Memory B cell (primary cell): ENCODE measurements around the gene CACNA1H.
"Not testable (repeated sequence)": the region's sequence is repeated elsewhere in the genome, so short reads cannot be mapped to it uniquely, and the experiment has no call there.

Source experiments
- ATAC-seq: fragments of 150-1000 bp; cut with Tn5 transposase; 2 replicates; pipeline ENCODE4 v1.10.0; 2021; ENCODE audit warnings: low read depth, mild to moderate bottlenecking, moderate library complexity
- DNase-seq, 2 donors: peaks; one replicate each; pipeline ENCODE4 v3.0.0; 2022; ENCODE audit warnings: low spot score in 2 of 2
- H3K27ac Mint-ChIP-seq: one replicate; pipeline ENCODE4 v1.8.0; 2022; ENCODE audit warnings: mild to moderate bottlenecking, moderate library complexity, mixed read lengths
- H3K27me3 Mint-ChIP-seq: one replicate; pipeline ENCODE4 v1.8.0; 2022; ENCODE audit warnings: mixed read lengths
- H3K36me3 Mint-ChIP-seq: one replicate; pipeline ENCODE4 v1.8.0; 2022; ENCODE audit warnings: mild to moderate bottlenecking, mixed read lengths
- H3K4me1 Mint-ChIP-seq: one replicate; pipeline ENCODE4 v1.8.0; 2022; ENCODE audit warnings: mixed read lengths
- H3K4me3 Mint-ChIP-seq: one replicate; pipeline ENCODE4 v1.8.0; 2022; ENCODE audit warnings: mild to moderate bottlenecking, moderate library complexity, mixed read lengths
- H3K9me3 Mint-ChIP-seq: one replicate; pipeline ENCODE4 v1.8.0; 2022; ENCODE audit warnings: mixed read lengths

CACNA1H gene

DNA sequence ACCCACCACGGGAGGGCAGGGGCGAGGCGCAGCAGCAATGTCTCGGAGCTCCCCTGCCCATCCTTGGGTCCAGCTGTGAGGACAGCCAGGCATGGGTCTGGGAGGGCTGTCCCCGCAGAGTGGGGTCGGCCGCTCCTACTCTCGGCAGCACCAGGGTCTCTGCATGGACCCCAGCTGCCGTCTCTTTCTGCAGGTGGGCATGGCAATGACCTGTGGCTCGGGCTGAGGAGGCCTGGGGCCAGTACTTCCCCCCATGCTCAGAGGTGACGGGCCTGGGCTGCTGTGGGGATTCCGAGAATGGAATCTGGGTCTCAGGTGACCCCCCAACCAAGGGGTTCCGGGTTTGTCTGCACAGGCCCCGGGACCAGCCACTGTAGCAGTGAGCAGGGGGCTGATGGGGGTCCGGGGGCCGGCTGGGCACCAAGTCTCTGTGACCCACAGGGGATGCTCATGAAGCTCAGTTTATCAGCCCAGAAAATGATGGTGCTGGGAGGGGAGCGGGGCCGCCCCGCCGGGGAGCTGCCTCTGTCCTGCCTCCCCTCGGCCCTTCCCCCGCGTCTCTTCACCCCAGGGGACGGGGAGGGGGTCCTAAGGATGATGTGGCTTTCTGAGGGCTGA lies 23.5 kb downstream of the CACNA1H start:
- H3K36me3 Mint-ChIP-seq: no peaks in the 10 kb centered on the region
- no peak for DNase-seq
- no peaks in the 10 kb centered on the region for H3K4me1 Mint-ChIP-seq
- no peak overlapping the region for H3K4me3 Mint-ChIP-seq
- H3K9me3 Mint-ChIP-seq: no peaks in the 10 kb centered on the region
- no peak overlapping the region for H3K27ac Mint-ChIP-seq
- peaks cover 5% of the 10 kb centered on the region for H3K27me3 Mint-ChIP-seq
- no peak for ATAC-seq

DNA sequence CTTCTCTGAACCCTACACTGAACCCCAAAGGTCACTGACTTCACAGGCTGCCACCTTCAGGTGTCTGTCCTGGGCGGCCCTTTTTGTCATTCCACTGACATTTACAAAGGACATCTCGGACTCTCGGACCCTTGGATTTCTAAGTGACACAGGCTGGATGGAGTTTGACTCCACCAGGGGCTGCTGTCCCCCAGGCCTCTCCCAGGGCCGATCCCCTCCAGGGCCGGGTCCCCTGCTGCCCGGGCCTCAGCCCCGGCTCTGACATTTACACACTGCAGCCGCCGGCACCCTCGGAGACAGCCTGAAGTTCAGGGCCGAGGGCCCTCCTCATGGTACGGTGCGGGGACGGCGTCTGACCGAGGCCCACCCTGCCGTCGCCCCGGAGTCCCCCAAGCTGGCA lies 24.1 kb downstream of the CACNA1H start:
- no peak for ATAC-seq

DNA sequence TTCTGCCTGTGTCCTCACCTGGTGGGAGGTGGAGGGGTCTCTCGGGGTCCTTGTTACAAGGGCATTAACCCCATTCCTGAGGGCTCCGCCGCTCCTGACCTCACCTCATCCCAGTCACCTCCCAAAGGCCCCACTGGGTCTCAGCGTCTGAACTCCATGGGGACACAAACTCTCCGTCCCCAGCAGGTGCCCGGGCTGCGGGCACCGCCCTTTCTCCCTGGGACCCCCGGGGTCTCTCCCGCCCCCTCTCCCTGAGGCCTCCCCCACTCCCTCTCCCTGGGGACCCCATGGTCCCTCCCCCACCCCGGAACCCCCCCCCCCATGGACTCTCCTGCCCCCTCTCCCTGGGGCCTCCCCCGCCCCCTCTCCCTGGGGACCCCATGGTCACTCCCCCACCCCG lies 24.8 kb downstream of the CACNA1H start:
- peaks cover 5% of the 10 kb centered on the region for H3K27me3 Mint-ChIP-seq

More for the DNA sequence above, 24.1 kb downstream of the CACNA1H start:
- H3K36me3 Mint-ChIP-seq: no peaks in the 10 kb centered on the region
- no peak for DNase-seq
- peaks cover 5% of the 10 kb centered on the region for H3K27me3 Mint-ChIP-seq
- no peaks in the 10 kb centered on the region for H3K4me1 Mint-ChIP-seq
- no peak overlapping the region for H3K27ac Mint-ChIP-seq
- H3K9me3 Mint-ChIP-seq: no peaks in the 10 kb centered on the region
- H3K4me3 Mint-ChIP-seq: no peak overlapping the region

DNA sequence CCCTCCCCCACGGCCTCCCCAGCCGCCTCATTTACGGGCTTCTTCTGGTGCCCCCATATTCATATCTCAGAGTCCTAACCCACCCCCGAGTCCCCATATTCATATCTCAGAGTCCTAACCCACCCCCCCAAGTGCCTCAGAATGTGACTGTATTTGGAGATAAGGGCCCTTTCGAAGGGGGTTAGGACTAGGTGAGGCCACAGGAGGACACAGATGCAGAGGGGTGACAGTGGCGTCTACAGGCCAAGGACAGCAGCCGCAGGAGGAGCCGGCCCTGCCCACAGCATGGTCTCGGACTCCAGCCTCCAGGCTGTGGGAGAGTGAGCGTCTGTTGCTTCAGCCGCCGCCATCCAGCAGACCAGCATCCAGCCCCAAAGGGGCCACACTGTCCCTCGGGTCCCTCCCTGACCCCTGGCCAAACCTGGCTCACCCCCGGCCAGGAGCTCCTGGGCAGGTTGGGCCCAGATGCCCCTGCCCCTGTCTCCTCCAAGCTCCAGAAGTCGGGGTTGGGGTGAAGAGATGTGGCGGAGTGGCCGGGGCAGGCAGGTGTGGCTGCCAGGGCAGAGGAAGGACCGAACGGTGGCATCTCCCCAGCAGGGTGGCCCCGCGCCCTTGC lies 25.5 kb downstream of the CACNA1H start:
- Mint-ChIP-seq H3K36me3 (no peaks in the 10 kb centered on the region), H3K27me3 (peaks cover 3% of the 10 kb centered on the region), H3K27ac (no peak overlapping the region), H3K4me1 (no peaks in the 10 kb centered on the region), H3K9me3 (no peaks in the 10 kb centered on the region), H3K4me3 (no peak overlapping the region)
- no peak for DNase-seq
- no peak for ATAC-seq

More for the DNA sequence above, 24.8 kb downstream of the CACNA1H start:
- H3K4me3 Mint-ChIP-seq: no peak overlapping the region
- H3K27ac Mint-ChIP-seq: no peak overlapping the region
- ATAC-seq (no peak), DNase-seq (no peak)
- H3K4me1 Mint-ChIP-seq: no peaks in the 10 kb centered on the region
- H3K9me3 Mint-ChIP-seq: no peaks in the 10 kb centered on the region
- no peaks in the 10 kb centered on the region for H3K36me3 Mint-ChIP-seq

DNA sequence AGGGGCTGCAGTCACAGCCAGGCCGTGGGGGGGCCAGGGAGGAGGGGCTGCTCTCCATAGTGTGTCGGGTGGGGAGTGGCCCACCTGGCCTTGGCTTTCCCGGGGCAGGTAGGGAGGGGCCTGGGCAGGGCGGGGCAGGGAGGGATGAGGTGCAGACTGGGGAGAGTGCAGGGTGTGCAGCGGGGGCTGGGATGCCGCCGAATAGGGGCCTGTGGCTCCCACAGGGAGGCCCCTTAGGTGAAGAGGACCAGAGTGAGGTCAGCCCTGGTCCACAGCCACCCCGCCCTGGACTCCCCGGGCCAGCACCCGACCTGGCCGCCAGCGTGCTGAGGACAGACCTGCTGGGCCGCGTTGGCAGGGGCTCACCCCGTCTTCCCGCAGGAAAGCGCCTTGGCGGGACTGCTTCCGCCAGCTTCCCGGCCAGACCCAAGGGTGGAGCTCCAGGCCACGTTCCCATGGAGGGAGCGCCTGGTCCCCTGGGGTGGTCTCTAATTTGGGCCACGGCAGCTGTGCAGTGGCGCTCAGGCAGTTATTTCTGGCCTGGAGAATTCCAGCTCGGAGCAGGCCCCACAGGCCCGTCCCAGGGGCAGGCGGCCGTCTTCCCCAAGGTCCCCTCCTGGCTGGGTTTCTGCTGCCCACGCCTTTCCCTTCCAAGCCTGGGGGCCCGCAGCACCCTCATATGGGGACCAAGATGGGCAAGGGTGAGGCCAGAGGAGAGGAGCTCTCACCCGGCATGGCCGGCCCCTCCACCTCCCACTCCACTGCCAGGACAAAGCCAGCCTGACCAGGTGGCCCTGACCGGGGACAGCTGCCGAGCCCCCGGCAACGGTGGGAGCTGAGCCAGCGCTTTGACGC lies 27.9 kb downstream of the CACNA1H start:
- DNase-seq: no peak
- no peak for ATAC-seq
- H3K36me3 Mint-ChIP-seq: no peaks in the 10 kb centered on the region

DNA sequence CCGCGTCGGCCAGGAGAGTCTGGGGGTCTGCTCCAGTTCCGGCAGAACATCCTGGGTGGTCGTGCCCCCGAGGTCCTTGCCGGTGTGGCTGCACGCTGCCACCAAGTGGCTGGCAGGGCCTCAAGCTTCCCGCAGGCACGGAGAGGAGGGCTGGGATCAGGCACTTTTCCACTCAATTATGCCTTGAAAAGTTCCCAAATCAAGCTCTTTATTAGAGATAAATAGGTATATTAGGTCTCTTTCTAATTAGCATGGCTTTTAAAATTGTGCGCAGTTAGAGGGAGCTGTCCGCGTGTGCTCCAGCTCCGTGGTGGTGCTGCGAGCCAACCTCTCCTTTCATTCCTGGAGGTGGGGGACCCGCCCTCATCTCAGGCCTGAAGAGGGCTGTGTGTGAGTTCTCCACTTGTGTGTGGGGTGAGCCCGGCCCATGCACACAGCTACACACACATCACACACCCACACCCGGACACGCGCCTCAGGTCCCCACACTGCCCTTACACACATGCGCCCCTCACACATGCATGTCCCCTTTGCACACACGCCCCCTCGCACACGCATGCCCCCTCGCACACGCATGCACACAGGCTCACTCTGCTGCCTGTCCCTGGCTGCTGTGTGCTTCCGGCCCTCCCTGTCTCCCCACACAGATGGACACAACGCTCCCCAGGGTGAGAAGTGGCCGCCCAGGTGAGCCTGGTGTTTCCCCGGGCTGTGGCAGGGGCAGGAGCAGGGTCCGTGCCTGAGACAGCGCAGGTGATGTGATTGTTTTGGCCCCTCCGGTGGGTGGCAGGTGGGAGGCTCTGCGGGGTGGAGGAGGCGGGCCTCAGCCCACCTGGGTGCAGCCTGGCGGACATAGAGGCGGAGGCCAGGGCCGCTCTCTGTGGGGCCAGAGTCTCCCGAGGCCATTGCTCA lies 28.8 kb downstream of the CACNA1H start:
- Mint-ChIP-seq H3K36me3 (no peaks in the 10 kb centered on the region), H3K4me1 (no peaks in the 10 kb centered on the region), H3K27ac (no peak overlapping the region), H3K9me3 (no peaks in the 10 kb centered on the region), H3K4me3 (no peak overlapping the region), H3K27me3 (peaks cover 3% of the 10 kb centered on the region)
- ATAC-seq: no peak
- no peak for DNase-seq

More for the DNA sequence above, 27.9 kb downstream of the CACNA1H start:
- Mint-ChIP-seq H3K4me3 (no peak overlapping the region), H3K27ac (no peak overlapping the region), H3K9me3 (no peaks in the 10 kb centered on the region), H3K27me3 (peaks cover 3% of the 10 kb centered on the region), H3K4me1 (no peaks in the 10 kb centered on the region)

DNA sequence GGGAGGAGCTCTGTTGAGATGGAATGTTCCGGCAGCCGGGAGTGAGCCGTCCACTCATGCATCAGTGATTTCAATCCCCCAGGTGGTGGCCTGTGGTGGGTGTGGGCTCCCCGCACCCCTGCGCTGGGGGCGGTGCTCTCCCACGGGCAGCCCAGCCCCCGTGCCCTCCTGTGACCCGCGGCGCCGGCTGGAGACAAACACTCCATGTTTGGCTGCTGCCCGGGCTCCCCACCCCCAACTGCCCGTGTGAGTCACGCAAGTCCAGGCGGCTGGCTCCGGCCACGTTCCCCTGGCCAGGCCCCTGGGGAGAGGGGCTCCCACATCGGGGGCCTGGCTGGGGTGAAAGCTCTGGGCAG lies 29.4 kb downstream of the CACNA1H start:
- Mint-ChIP-seq H3K4me1 (no peaks in the 10 kb centered on the region), H3K36me3 (no peaks in the 10 kb centered on the region), H3K27ac (no peak overlapping the region), H3K27me3 (peaks cover 3% of the 10 kb centered on the region), H3K4me3 (no peak overlapping the region), H3K9me3 (no peaks in the 10 kb centered on the region)
- ATAC-seq: no peak
- DNase-seq: no peak

DNA sequence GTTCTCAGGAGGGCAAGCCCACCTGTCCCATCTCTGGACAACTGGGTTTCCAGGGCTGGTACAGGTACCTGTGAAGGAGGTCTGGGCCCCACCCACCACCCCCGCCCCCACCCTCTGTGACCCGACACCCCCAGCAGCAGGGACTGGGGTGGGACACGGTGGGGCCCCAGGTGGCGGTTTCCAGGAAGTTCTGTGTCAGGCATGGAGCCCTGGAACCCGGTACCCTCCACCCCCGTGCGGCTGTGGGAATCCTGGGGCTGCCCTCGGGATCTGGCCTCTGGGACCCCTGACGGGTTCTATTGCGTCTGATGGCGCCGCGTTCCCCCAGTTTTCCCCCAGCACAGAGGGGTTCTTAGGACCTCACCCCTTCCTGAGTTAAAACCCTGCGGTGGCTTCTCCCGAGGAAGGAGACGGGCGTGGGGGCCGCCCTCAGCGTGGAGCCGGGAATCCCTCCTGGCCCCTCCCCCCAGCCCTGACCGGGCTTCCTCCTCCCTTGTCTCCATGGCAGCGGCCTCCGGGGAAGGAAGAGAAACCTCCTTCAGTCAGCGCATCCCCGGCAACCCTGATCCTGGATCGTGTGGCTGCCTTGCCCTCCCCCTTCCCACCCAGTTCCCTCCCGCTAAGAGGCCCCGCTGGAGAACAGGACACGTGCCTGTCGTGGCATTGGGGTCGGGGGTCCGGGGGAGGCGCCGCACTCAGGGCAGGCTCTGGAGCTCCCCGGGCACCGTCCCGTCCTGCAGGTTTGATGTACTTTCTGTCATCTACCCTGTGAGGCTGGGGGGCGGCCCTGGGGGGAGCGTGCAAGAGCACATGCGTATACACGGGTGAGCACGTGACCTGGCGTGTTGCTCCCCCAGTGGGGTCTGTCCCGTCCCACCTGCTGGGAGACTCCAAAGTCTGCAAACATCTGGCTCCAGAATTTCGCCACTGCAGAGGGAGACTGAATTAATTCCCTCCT lies 30.3 kb downstream of the CACNA1H start:
- H3K4me1 Mint-ChIP-seq: no peaks in the 10 kb centered on the region
- no peak overlapping the region for H3K27ac Mint-ChIP-seq
- no peak overlapping the region for H3K4me3 Mint-ChIP-seq
- H3K36me3 Mint-ChIP-seq: no peaks in the 10 kb centered on the region
- no peak for ATAC-seq
- no peaks in the 10 kb centered on the region for H3K9me3 Mint-ChIP-seq
- H3K27me3 Mint-ChIP-seq: peaks cover 3% of the 10 kb centered on the region
- DNase-seq: no peak

DNA sequence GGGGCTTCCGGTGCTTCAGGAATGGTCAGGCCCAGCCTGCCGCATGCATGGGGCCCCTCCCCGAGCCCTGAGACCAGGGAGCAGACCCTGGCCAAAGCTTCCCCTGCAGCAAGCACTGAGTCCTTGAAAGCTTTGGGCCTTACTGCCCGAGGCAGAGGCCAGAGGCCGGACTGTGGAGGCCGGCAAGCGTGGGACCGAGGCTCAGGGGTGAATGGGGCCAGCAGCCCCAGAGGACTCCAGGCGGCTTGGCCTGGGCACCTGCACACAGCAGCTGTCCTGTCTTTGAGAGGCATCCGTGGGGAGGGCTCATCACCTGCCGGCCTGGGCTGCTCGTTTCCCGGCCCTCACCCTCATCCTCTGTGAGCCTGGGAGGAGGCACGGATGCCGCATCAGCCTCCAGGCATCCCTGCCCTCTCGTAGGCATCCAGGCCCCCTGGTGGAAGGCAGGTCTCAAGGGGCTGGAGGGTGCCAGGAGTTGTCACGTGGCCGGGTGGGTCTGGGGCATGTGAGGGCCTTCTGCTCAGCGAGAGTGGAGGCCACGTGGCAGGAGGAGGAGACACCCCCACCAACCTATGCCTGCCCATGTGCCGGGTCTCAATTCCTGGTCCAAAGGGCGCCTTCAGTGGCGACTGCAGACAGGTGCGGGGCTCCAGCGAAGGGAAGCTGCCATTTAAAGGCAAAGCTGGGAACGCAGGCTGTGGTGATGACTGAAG lies 31.4 kb downstream of the CACNA1H start:
- H3K4me3 Mint-ChIP-seq: no peak overlapping the region
- DNase-seq: no peak
- H3K4me1 Mint-ChIP-seq: no peaks in the 10 kb centered on the region
- H3K9me3 Mint-ChIP-seq: no peaks in the 10 kb centered on the region
- peaks cover 4% of the 10 kb centered on the region for H3K27me3 Mint-ChIP-seq
- no peaks in the 10 kb centered on the region for H3K36me3 Mint-ChIP-seq
- no peak for ATAC-seq
- no peak overlapping the region for H3K27ac Mint-ChIP-seq

DNA sequence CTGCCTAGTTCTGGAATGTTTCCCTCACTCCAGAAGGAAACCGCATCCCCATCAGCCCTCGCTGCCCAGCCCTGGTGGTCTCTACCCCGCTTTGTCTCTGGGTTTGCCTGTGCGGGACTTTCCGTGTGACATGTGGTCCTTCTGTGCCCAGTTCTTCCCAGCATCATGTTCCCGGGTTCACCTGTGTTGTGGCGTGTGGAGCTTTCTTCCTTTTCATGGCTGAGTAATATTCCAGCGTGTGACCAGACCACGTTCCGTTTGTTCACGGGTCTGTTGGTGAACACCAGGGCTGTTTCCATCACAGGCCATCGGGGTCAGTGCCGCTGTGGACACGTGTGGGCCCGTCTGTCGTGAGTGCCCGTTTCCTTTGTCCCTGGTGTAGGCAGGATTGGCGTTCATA lies 32.1 kb downstream of the CACNA1H start:
- no peak for DNase-seq
- H3K9me3 Mint-ChIP-seq: no peaks in the 10 kb centered on the region
- H3K27me3 Mint-ChIP-seq: peaks cover 4% of the 10 kb centered on the region
- no peaks in the 10 kb centered on the region for H3K36me3 Mint-ChIP-seq
- H3K4me3 Mint-ChIP-seq: no peak overlapping the region
- H3K27ac Mint-ChIP-seq: no peak overlapping the region
- no peak for ATAC-seq
- no peaks in the 10 kb centered on the region for H3K4me1 Mint-ChIP-seq

DNA sequence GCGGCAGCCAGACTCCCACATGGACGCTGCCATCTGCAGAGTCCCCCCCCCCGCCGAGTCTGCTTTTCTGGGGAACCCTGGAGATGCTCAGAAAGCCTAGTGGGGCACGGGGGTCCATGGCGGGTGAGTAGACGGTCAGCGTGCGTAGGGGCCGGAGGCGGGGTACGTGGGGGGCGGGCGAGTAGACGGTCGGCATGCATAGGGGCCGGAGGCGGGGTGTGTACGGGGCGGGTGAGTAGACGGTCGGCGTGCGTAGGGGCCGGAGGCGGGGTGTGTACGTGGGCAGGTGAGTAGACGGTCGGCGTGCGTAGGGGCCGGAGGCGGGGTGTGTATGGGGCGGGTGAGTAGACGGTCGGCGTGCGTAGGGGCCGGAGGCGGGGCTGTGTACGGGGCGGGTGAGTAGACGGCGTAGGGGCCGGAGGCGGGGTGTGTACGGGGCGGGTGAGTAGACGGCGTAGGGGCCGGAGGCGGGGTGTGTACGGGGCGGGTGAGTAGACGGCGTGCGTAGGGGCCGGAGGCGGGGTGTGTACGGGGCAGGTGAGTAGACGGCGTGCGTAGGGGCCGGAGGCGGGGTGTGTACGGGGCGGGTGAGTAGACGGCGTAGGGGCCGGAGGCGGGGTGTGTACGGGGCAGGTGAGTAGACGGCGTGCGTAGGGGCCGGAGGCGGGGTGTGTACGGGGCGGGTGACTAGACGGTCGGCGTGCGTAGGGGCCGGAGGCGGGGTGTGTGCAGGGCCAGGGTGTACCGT lies 32.7 kb downstream of the CACNA1H start:
- H3K4me3 Mint-ChIP-seq, ATAC-seq, H3K4me1 Mint-ChIP-seq, H3K27me3 Mint-ChIP-seq, H3K27ac Mint-ChIP-seq, H3K36me3 Mint-ChIP-seq, DNase-seq, H3K9me3 Mint-ChIP-seq: not testable (repeated sequence)
